NCI-H510A (cell line): Measurements from ENCODE around the gene ARG1.

Experiments used
- DNase-seq: peaks from one replicate; lab custom pipeline; 2025; lab: John Stamatoyannopoulos, UW

The ARG1 gene

DNA sequence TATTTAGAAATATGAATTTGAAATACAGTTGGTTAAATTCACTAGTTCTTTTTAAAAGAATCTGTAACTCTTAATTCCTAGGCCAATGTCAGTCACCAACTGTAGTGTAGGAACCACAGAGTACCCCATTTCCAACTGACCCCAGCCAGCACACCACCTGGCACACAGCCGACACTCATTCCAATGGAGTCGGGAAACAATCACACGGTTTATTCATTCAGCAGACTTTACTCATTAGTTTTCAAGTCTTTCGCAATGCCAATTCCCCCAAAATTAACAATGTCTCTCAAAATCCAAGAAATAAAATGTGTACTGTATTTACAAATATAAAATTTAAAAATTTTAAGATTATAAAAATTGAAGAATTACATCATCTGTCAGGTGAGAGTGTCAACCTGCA lies 13.5 kb downstream of the ARG1 start:
- DNase-seq, result no peak

DNA sequence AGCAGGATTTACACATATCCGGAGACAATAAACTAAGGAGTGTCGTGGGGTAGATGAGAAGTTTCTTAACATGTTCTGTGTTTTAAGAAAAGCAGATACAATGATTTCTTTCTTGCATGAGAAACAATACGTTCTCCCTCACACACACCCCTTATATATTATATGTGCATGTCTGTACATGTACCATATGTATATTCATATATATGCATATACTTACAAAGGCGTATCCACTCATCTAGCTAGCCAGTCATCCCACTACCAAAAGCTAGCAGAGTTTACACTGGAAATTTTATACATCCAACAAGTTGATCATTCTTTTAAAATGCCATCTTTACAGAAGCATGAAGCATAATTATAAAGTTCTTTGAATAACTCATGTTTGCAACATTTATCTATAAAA lies 14.9 kb downstream of the ARG1 start:
- DNase-seq, result no peak

DNA sequence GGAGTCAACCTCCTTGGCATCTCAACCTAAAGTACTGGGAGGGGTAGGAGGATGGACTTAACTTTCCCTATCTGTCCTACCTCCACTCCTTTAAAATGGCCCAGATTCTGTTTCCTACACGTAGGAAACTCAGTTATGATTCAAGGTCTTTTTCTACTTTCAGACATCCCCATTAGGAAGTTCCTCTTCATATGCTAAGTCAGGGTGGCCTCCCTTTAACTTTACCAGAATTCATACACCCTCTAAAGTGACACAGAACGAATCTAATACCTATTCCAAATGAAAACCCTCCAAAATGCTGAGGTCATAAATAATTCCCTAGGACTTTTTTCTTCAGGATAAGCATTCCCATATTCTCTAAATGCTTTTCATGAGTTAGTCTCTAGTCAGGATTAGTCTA lies 15.6 kb downstream of the ARG1 start:
- DNase-seq, result no peak

DNA sequence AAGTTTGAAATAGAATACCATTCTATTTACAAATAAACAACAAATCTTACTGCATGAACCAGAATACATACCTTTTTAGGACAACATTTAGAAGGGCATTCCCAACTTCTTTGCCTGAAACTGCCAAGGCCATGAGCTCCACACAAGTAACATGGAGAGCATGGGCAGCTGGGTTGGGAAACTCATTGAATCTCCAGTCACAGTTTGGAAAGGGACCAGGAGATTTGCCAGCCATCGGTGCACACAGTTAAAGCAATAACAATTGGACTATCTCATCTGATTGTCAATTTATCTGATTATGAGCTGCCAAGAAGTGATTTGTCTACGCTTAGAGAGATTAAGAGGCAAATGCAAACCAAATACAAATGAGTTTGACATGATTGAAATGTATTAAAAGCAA lies 19.9 kb downstream of the ARG1 start:
- no peak for DNase-seq

DNA sequence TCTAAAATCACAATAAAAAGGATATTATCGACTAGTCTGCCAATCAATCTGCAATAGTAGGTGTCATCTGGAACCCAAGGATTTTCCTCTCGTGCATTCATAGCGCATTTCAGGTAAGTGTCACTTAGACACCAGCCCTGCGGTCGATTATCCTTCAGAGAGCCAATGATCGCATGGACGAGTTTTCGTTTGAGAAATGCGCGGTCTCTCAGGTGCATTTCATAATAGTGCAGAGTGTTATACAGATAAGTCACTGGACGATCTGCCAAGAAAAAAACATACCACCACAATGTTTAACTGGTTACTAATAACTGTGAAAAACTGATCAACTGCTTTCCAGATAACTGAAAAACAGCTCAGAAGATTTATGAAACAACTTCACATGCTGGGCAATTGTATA lies 21.0 kb downstream of the ARG1 start:
- DNase-seq, result no peak

DNA sequence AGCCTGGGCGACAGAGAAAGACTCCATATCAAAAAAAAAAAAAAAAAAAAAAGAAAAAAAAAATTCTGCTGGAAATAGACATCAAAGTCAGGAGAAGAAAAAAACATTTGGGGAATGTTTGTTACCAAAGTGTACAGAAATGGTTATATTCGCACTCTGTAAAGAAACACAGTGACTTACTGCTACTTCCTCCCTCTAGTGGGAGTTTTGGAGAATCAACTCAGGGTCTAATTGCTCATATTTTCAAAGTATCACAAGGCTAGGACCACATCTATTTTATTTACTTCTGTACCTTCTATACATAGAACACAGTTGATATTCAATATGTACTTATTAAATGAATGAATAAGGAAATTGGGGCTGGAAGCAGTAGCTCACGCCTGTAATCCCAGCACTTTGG lies 24.4 kb downstream of the ARG1 start:
- DNase-seq, result no peak

DNA sequence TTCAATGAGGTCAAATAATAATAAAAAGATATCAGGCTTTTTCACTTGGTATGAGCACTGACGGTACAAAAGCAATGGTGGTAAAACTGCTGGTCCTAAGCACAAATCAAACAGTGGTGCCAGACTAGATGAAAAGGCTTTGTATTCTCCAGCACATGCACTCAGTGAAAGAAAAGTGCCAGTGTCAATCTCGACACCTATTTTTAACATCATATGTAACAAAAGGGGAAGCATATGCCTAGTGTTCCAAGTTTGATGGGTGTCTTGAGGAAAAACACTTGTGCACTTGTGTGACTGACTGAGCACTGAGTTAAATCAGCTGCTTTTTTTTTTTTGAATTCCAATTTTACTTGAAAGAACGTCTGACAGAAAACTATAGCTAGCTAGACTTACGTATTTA lies 27.7 kb downstream of the ARG1 start:
- no peak for DNase-seq

DNA sequence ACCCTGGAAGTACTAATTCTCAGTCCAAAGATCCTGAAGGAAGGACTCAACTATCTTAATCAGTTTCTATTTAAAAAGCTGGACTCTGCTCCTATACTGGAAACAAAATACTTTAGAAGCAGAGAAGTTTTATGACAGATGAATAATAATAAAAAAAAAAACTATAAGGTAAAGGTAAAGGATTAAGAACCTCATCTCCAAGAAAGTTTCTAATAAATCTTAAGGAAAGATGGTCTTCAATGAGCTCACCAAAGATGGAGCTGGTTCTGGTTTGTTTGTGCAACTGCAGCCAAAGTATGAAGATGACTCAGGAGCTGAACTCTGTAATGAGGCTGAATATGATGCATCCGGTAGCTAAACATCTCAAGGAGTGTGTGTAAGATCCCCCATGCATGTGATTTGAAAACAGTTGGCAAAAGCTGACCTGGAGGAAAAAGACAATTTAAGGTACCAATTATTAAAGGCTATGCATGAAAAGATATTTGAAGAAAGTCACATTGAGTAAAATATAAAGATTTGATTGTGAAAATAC lies 29.8 kb downstream of the ARG1 start:
- no peak for DNase-seq

DNA sequence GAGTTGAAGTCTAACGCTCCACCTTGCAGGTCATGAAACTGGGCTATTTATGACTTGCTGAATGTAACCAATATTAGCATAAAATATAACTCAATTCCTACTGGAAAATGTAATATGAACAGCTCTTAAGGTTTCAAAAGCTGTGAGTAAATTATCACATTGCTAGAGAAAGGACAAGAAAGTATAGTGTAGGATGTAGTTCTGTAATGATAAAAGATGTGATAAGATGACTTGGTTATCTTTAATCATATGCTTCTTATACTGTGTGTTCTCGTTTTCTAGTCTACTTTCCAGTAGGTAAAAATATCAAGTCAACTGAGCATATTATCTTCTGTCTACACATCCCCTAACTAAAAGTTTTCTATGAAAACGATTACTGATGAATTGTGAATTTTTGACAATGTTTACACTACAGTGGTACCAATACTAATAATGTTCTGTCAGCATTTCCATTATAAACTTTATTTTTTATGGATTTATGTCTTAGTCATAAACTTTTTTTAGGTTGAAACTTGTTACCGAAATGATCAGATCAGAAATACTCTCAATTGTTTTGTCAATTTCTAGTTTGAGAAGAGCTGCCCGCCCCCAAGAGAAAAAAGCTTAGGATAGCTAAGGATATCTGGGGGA lies 40.4 kb downstream of the ARG1 start:
- DNase-seq, result no peak

DNA sequence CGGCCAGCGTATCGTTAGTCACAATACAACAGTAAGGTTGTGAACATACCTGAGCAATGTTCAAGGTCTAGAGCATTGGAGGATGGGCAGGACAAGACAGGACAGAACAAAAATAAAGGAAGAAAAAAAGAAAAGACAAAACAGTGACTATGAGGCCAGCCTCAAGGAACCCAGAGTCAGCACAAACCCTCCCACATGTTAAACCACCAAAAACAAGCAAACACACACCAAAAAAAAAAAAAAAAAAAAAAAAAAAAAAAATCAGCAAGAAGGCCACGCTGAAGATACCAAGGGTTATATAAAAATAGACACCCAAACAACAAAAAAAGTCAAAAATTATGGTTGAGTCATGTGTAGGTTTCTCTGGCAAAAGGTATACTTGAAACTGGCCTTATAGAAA lies 42.2 kb downstream of the ARG1 start:
- no peak for DNase-seq

DNA sequence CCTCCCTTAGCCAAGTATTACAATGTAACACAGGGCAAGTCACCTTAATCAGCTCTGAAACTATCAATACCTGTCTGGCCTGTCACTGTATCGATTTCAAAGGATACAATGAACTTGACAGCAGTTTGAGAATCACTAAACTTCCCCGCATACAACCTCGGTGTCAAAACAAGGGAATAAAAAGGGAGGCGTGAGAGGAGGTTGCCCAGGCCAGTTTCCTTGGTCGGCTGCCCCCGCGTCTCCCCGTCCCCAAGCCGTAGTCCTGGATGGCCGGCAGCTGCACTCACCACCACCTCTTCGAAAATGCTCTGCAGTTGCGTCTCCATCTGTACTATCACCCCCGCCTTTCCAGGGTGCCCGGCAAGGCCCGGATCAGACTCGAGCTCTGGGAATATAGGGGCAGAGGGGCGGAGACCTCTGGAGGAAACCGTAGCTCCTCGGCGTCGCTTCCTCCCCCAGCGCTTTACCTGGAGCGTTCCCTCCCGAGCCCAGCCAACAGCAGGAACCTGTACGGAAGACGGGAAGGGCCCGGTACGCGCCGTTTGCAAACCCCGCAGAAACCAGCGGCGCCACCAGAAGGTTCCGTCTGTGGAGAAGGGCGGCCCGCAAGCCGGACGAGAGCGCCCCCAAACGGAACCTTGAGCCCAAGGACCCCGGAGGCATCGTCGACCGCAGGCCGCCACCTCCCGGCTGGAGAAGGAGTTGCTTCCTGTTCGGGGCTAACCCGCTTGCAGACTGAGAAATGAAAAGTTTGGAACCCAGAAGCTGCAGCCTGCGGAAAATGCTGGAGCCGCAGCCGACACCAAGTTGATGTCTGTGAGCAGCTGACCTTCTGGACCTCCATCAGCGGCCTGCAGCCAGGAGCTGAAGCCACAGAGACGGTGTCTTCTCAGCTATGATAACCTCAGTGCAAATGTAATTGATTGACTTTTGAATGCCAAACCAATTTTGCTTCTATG lies 55.0 kb downstream of the ARG1 start, which contains the start of gene MED23:
MED23 (minus strand) TSS at position 519 of the 959 bp plus-strand sequence; CDS start at position 326, 193 bp downstream.
- peak; percentile 77 for DNase-seq

DNA sequence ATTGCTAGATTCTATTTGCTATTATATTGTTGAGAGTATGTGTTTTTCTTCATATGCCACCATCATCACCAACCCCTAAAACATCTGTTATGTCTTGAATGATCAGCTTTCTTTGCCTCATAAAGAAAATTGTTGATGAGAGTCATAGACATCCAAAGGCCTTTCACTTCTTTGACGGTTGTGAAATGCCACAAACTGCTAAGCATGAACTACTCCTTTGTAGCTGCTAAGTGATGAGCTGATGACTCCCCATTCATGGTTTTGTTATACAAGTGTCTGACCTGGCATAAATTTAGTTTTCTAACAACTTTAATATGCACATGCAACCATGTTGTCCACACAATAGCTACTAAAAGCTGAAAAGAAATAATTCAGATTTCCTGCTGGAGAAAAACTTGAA lies 55.7 kb downstream of the ARG1 start:
- no peak for DNase-seq

DNA sequence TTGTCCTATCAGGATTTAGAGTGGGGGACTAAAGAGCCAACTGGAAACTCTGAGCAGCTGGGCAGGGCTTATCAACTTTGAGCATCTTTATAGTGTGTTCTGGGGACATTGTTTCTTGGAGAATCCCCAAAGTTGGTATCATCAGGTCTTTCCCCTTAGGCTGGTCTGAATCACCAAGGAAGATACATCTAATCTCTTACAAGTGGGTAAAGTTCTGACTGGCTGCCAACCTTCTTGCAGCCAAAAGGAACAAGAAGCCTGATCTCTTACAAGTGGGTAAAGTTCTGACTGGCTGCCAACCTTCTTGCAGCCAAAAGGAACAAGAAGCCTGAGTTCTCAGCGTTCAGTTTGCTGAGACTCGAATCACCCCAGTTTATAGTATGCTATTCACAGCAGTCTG lies 56.6 kb downstream of the ARG1 start:
- DNase-seq, result no peak

DNA sequence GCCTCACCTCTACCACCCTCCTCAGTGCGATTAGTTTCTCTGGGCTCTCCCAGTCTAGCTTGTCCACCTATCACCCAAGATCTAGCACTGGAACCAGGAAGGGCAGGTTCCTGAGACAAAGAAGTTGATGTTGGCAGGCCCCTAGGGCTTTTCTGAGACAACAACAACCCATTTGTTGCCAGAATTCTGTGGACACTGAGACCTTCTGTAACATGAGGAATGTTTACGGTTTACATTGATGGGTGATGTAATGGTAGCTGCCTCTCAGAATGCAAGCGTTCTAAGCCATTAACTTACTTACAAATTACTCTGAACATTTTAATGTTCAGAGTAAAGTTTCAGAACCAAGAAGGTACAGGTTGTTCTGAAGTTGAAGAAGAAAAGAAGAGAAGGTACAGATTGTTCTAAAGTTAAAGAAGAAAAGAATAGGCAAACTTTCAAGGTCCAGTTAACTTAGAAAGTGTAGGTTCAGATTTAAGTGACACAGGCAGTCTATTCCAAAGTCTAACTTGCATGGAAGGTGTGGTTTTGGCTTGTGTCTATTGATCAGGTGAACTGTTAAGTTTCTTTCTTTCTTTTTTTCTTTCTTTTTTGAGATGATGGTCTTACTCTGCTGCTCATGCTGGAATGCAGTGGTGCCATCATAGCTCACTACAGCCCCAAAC lies 58.7 kb downstream of the ARG1 start:
- no peak for DNase-seq
